HG03565 (cell line): ENCODE results near the gene ANO1.

ENCODE experiments used
- ATAC-seq: cut with Tn5 transposase; IDR thresholded peaks from one replicate; pipeline ENCODE4 v1.9.1; 2021; ENCODE audit warnings: mild to moderate bottlenecking, moderate library complexity; ENCODE audit not compliant: unreplicated experiment

The ANO1 gene

DNA sequence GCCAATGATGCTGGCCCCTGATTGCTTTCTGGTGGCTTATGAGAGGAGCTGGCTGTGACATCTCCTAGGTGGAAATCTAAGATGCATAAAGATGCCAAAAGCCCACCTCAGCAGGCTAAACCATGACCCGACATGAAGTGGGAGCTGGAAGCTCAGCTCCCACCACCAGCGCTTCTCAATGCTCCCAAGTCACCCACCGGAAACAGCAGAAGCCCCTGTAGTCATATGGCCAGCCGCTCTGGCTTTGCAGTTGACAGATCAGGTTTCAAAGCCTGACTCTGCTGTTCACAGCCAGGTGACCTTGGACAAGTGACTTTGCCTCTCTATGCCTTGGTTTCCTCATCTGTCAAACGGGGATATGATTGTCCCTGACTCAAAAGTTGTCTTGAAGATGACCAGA is 29.1 kb upstream of the ANO1 start:
- ATAC-seq = no peak

DNA sequence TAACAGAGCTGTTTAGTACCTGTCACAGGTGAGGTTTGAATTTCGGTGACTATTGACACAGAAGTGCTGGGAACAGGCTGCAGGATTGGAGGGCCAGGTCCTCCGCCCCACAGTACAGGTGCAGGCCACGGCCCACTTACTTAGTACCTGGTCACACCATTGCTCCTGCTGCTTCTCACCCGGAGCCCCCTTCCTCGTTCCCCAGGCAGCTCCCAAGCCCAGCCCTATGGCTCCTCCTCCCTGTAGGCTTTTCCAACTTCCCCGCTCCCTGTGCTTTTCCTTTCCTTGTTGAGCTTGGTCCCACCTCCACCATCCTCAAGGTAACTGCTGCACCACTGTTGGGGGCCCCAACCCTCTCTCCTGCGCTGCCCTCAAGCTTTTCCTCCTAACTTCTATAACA is 27.9 kb upstream of the ANO1 start:
- ATAC-seq = no peak

DNA sequence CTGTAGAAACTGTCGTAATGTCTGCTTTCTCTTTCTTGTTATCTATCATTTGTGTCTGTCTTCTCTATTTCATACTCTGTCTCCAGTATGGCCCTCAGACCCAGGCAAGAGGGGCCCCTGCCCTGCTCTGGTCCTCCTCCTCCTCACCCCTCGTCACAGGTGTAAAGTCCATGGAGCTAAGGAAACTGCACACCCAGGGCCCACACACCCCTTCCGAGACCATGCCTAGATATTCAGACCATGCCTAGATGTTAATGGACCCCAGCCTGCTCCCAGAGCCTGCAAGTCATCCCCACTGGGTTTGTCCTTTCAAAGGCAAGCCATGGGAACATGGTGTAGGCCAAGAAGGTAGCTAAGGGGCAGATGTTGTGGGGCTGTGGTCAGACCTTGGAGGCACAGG is 24.1 kb upstream of the ANO1 start:
- no peak for ATAC-seq

DNA sequence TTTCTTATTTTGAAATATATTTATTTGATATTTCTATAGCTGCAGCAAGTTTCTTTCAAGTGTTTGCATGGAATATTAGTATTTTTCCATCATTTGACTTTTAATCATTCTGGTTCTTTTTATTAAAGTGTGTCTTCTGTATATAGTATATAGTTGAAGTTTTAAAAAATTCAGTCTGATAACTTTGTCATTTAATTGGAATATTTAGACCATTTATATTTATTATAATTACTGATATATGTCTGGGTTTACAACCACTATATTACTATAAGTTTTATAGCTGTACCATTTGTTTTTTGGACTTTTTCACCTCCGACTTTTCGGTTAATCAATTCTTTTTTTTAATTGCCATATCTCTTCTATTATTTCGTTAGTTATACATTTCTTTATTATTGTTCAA is 22.7 kb upstream of the ANO1 start:
- ATAC-seq = no peak

DNA sequence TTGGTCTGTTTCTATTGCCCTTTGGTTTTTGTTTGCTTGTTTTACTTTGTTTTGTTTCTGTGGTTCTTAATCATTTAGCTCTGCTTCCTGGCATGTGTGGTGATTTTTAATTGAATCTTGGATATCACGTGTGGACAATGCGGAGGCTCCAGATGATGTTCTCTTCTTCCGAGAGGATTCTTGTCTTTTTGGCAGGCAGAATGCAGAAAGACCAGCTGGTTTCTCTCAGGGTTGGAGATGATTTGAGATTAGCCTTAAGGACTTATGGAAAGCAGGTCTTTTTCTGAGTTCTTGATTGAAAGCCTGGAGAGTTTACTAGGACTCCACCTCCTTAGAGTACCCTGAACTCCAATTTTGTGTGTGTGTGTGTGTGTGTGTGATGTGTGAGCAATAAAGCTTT is 21.0 kb upstream of the ANO1 start:
- no peak for ATAC-seq

DNA sequence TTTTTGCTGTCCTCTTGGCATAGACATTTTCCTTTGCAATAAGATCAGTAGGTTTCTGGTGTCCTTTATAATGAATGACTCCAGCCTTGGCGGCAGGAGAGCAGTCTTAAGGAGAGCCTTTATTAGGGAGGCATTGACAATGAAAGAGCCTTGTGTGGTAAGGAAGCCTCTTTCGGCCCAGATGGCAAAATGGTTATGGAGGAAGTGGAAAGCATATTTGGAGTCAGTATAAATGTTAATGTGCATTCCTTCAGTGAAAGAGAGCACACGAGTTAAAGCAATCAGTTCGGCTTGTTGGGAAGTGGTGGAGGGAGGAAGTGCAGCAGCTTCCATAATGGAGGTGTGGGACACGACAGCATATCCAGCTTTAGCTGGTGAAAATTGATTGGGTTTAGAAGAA is 18.1 kb upstream of the ANO1 start:
- no peak for ATAC-seq

DNA sequence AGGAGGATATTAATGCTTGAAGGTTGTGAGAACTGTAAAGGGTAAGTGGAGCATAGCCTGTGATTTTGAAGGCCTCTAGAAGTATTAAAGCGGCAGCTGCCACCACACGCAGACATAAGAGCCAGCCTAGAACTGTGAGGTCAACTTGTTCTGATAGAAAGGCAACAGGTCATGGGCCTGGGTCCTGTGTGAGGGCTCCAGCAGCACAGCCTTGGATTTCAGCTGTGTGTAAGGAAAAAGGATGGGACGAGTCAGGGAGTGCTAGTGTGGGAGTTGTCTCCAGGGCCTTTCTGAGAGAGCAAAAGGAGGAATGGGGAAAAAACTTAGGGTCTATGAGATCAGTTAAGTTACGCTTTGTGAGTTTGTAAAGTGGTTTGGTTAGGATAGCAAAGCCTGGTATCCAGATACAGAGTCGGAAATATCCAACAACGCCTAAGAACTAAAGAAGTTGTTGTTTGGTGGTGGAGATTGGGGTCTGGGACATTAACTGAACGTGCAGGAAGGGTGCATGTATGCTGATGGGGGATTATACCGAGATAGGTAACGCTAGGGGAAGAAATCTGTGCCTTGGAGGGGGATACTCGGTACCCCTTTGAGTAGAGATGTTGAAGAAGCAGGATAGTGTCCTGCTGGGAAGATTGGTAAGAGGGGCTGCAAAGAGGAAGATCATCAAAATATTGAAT is 17.4 kb upstream of the ANO1 start:
- ATAC-seq = no peak

DNA sequence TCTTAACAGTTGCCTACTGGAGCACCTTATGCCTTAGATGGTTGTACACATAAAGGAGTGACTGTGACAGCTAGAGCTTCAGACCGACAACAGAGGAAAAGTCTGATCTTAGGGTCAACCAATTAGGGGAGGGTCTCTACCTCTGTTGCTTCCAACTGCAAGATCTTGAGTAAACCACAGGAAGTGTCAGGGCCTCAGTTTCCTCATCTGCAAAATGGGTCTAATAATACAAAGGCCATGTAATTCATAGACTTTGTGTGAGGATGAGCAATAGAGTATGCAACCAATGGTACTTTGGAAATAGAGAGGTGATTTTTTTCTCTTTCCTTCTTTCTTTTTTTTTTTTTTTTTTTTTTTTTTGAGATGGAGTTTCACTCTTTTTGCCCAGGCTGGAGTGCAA is 16.4 kb upstream of the ANO1 start:
- no peak for ATAC-seq

DNA sequence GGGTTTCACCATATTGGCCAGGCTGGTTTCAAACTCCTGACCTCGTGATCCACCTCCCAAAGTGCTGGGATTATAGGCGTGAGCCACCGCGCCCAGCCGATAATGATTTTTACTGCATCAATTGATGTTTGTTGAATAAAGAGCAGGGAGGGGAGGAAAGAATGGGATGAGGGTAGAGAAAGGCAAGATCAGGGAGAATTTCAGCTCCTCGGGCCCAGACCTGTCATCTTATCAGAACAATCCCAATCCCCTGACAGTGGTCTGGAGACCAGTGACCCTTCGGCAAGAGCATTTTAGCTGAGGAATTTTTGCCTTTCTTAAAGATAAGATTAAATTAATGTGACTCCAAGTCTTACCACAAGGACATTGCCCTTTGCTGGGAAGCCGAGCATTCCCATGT is 15.0 kb upstream of the ANO1 start:
- no peak for ATAC-seq

DNA sequence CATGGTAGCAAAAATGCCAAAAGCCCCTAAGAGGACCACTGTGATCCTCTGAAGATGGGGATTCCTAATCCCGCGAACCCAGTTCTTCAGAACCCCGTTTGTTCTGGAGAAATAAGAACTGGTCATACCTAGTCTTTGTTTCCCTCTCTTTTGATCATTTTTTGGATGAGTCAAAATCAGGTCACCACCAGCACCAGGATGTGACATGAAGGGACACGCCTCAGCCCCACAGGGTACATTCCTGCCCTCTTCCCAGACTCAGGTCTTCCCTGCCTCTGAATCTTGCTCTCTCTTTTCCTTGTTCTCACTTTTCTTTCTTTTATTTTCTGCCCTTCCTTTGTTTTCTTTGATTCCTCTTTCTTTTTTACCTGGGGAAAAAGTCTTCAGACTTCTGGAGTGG is 14.6 kb upstream of the ANO1 start:
- ATAC-seq = no peak

DNA sequence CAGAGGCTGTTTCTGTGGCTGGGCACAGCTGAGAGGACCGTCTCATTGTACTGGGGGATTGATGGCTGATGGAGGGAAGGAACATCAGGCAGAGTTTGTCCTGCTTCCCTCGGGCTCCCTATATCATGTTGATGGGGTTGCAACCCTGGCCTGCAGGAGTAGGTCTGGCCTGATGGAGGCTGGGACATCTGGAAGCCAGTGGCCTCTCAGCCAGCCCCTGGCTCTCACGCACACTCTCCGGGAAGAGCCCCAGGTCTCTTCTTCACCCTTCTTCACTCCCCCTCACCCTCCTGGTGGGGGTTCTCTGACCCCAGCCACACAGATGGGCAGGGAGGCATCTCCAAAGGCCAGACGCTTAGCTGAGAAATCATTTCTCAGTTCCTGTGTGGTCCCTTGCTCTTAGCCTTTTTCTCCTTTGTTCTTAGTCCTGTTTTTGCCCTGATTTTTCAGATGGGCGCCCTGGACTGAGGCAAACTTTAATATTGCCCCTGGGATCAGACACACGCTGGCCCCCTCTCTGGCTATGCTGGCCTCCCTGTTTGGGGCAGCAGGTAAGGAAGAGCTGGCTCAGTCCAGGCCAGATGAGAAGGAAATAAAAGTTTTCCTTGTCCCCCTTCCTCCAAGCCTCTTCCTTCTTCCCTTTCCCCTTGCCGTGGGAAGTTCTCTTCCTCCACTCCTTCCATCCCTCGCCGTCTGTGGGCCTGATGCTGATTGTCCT is 13.9 kb upstream of the ANO1 start:
- ATAC-seq = no peak

DNA sequence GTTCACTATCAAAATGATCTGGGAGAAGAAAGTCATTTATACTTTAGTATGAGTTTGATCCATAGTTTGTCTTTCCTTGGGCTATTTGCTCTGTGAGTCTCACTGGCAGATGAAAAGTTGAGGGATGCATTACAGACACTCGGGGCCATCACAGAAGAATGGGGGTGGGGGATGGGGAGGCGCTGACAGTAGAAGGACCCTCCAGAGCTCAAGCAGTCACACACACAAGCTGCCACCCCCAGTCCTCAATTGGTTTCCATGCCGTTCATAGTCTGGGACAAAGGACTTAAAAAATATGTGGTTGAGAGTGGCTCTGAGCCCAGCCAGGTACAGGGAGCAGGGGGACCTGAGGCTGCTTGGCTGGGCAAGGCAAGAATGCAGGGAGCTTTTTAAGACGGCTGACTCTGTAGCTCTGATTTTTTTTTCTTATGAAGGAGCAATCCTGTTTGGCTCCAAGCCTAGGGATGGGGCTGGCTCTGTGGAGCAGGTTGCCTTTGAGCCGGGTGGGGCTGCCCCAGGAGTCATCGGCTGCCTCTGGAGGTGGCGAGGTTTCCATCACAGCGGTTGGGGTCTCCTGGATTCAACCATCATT is 13.3 kb upstream of the ANO1 start:
- ATAC-seq = no peak

DNA sequence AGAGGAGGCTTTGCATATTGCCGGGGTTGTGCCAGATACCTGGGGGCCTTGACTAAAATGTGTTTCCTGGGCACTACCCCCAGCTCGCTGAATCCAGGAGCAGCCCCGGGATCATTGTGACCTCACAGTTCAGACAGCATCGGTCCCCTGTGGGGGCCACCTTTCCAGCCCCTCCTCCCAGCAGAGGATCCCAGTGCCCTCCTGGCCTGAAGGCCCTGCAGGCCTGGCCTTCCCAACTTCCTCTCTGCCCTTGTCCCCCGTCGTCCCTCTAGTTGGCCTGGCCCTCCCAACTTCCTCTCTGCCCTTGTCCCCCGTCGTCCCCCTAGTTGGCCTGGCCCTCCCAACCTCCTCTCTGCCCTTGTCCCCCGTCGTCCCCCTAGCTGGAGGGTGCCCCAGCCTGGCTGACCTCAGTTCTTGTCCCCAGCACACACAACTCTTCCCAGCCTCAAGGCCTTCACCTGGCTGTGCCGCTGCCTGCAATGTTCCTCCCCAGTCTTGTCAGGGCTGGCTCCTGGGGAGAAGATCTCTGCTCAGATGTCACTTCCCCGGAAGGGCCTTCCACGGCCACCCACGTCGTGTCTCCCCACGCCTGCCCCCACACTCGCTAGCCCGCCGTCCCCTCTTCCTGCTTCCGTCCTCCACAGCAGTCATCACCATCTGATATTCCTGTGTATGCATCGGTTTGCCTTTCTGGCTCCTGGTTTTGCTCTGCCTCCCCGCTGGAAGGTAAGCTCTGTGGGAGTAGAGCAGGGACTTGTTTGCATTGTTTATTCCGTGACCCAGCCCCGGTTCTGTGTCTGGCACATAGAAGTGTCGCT is 12.6 kb upstream of the ANO1 start:
- ATAC-seq = no peak

DNA sequence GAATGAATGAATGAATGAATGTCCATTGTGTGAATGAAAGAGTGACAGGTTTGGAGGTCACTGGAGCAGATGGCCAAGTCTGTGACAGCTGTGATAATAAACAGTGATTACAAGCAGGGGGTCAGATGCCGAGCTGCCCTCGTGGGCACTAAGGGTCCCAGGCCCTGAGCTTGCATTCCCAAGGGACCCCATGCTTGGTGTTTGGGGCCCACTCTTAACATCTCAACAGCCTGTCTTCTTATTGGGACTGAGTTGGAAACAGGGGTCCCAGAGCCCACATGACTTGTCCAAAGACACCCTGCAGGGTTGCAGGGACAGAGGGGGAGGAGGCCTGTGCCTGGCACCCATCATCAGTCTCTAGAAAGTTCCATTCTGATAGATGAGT is 12.0 kb upstream of the ANO1 start:
- ATAC-seq = no peak

DNA sequence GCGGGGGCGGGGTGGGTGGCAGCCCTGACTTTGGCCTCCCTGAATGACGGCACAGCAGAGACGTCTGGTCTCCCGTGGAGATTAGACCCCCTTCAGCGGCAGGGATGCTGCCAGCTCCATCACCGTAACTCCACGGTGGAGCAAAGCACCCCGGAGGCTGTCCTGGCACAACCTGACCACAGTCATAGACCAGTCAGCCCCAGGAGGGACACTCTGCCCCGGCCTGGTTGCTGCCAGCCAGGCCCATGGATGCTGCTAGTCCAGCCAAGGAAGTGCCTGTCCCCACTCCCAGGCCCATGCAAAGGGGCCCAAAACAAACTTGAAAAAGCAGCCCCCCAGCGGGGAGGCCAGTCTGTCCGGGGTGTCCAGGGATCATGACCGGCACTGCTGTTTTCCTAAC is 11.5 kb upstream of the ANO1 start:
- ATAC-seq = no peak

DNA sequence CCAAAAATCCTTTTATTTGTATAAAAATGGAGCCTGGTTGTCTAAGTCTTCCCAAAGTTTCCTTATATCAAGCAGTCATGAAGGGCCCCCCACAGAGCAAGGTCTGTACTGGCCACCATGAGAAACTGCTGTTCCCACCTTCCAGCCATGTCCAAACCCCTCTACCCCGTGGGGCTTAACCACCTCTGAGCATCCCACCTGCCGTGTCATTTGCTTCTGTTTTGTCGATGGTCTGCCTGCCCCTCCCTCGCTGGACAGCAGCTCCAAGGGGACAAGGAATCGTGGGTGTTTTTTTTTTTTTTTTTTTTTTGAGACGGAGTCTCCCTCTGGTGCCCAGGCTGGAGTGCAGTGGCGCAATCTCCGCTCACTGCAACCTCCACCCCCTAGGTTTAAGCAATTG is 11.1 kb upstream of the ANO1 start:
- no peak for ATAC-seq

DNA sequence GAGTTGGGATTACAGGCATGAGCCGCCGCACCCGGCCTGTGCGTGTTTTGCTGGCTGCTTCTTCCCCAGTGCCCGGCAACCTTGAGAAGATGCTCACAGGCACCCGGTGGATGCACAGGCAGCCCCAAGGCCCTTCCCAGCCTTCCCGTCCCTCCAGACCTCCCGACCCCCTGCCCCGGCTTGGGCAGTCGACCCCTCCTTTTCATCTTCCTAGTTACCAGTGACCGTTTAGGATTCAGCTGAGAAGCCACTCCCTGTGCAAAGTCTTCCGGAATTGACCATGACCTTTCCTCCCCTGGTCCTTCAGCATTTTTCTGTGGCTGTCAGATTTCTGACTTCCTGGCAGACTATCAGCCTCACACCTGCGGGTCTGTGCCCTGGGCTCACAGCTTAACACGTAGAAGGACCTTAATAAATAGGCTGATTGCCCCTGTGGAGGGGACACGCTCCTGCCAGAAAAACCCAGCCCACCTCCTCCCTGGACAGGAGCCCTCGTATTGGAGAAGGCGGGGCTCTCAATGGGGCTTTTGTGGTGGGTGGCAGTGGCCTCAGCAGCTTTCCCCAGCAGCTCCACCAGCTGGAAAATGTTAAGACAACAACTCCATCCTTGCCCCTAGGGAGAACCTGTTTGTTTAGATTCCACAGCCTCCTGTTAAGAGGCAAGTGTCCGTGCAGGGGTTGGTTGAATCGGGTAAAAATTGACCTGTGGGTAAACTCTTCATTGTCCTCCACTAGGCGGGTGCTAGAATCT is 10.4 kb upstream of the ANO1 start:
- ATAC-seq = no peak

DNA sequence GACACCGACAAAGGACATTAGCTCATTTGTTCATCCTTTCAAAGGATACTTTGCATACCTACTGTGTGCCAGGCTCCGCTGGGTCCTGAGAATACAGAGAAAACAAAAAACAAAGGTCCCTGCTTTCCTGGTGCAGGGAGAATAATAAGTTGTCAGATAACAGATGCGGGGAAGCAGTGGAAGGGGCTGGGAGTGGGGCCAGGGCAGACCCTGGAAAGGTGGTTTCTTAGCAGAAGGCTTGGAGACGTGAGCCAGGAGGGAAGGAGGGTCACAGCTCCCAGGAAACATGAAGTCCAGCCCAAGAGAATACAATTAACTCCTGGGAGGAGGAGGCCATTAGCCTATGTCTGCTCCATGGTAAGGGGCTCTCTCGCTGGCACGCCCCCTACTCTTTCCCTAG is 9.8 kb upstream of the ANO1 start:
- no peak for ATAC-seq

DNA sequence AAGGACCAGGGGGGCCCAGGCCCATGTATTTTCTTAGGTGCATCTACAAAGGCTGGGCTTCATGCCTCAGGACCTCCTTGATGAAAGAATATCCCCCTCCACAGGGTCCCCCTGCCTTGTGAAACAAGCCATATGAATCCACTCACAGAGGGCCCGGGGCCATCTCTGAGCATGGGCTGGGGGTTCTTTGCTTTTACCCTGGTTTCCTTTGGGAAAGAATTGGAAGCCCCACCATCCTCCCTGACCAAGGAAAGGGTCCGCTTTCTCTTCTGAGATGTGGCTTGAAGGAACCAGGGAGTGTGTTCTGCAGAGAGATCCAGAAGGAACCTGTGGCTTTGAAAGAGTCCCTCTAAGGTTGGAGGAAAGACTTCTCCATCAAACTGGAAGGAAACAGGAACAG is 9.2 kb upstream of the ANO1 start:
- no peak for ATAC-seq

DNA sequence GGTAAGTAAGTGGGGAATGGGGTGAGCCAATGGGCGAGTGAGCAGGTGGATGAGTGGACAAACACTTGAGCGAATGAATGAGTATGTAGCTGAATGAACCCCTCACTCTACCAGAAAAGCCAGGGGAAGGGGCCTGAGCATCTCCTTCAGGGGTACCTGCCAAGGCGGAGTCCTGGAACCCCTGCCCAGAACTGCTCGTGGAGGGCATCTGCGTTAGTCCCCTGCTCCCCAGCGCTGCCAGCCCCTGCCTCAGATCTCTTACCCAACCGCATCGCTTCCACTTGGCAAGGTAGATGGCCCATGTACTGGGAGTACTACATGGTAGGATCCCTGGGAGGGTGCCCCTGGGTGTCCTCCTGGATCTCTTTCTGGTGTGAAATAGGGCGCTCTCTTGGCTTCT is 7.4 kb upstream of the ANO1 start:
- ATAC-seq = no peak

DNA sequence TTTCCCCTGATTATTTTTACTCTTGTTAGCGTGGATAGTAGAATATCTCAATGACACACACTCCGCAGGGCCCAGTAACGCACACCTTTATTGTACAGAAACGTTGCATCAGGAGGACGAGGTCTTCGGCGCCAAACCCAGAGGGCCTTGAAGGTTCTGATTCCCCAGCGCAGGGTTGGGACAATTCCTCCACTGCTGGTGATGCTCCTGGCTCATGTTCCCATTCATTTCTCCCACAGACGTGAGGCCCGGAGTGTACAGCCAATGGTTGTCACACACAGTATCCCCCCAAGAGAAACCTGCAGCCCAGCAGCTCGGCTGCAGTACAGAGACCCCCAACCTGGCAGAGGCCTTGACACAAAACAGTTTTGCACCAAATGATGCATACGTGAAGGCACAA is 6.1 kb upstream of the ANO1 start:
- no peak for ATAC-seq
